NB4 (cell line): ENCODE results near the gene ZNF91.

Source experiments
- CTCF ChIP-seq: IDR thresholded peaks from one replicate; pipeline ENCODE4 v1.5.1; 2012; ENCODE audit warnings: low read depth, low read length
- MAX ChIP-seq: IDR thresholded peaks from 2 replicates; pipeline ENCODE4 v1.6.1; 2011; ENCODE audit warnings: low read depth, low read length

GRCh38 chr19:23315286-23315685, 80.0 kb downstream of the ZNF91 start:
- TF ChIP-seq CTCF (no peak), MAX (no peak)
